Stimulated activated CD4-positive, alpha-beta T cell treated with anti-CD3 and anti-CD28 coated beads, Interleukin-15, amount 100 ng/mL, for 48 hours (primary cell): ENCODE measurements around the gene GLIS1.

Experiments
- DNase-seq, 2 donors: peaks; one replicate each; pipeline ENCODE4 v3.0.0-alpha.2; 2020; ENCODE audit warnings: low read depth in 2 of 2

The GLIS1 gene

DNA sequence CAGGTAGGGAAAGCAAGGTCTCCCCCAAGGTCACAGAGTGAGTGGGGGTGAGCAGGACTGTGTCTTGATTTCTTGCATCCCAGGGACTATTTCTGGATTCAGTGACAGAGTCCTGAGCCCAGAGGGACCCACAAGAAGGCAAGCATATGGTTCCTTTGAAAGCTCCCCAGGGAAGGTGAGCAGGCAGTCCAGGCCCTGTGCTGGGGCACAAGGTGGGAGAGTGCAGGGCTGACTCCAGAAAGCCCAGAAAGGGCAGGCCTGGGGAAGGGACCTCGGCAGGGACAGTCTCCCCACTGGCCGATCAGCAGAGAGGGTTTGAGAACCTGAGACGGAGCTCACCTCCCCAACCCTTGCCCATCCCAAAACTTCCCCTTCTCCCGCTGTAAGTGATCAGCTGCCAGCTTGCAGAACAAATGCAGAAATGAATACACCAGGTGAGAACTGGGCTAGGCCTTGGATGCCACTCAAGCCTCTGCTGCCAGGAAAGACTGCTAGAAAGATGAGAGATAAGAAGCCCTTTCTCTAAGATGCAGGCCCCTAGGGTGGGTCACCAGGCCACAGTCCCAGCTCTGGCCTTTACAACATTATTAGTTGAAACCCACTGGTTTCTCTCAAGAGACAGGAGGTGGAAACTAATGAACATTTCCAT is 121.0 kb downstream of the GLIS1 start:
- no peak for DNase-seq

DNA sequence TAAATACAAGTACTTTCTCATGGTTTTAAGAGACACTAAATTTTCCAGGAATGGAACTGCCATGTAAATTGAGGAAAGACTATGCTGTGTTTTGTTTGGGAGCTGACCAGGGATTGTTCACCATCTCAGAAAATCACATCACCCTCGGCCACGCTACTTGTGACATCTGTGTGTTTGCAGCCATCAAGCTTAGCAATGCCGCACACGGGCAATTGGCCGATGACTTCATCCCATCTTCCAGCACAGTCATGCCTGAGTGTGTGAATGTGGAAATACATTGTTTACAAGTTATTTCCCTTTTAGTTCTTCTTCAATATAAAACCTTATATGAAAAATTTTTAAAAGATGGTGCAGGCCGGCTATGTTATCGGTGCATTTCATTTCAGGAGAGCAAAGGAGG is 121.6 kb downstream of the GLIS1 start:
- no peak for DNase-seq

- no peak for DNase-seq
These were observed 122.0 kb downstream of the GLIS1 start for GRCh38 chr1:53616927-53617326.

- DNase-seq: no peak
These were observed 122.5 kb downstream of the GLIS1 start for GRCh38 chr1:53616511-53616910.

GRCh38 chr1:53615101-53615500 is 123.9 kb downstream of the GLIS1 start:
- DNase-seq: no peak

GRCh38 chr1:53614231-53615021 is 124.5 kb downstream of the GLIS1 start:
- DNase-seq: no peak

- no peak for DNase-seq
These were observed 130.3 kb downstream of the GLIS1 start for GRCh38 chr1:53608676-53609075.

DNA sequence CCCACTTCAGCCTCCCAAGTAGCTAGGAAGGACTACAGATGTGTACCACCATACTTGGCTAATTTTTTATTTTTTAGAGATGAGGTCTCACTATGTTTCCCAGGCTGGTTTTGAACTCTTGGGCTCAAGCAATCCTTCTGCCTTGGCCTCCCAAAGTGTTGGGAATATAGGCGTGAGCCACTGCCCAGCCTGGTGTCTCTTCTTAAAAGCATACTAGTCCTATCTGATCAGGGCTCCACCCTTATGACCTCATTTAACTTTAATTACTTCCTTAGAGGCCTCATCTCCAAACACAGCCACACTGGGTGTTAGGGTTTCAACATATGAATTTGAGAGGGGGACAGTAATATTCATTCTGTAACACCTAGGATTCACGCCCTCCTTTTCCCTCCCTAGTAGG is 130.9 kb downstream of the GLIS1 start:
- DNase-seq: no peak

GRCh38 chr1:53606651-53607051 is 132.3 kb downstream of the GLIS1 start:
- DNase-seq: no peak

DNA sequence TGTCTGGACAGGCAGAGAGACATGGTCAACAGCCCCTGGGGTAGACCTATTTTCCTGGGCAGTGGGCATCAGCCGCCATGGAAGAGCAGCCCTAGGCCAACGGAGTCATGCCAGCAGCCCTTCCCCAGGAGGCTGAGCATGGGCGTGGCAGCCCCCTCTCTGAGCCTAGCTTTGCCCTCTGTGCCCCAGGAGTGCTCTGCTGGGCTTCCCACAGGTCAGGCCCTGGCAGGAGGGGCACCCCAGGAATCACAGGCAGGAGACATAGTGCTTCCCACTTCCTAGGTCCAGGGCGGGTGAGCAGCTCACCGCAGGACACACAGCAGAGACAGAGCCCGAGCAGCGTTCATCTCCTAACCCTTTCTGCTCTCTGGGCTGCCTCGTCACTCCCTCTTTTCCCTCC is 132.8 kb downstream of the GLIS1 start:
- DNase-seq: no peak

DNA sequence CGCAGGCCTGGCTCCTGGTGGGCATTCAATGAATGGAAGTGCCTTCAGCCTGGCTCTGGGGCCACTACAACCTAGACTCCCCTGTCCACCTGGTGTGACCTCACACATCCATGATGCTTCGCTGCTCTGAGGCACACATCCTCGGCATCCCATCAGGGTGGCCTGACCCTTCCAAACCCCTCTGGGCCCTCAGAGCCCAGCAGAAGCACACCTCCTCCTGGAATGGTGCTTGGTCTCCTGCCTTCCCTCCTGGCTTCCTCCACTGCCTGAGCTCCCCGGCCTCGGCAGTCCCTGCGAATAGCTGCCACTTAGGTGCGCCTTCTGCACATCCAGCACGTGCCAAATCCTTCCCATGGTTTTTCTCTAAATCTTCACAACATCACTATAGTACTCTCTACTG is 133.8 kb downstream of the GLIS1 start:
- DNase-seq: no peak

GRCh38 chr1:53604291-53604919 is 134.6 kb downstream of the GLIS1 start:
- no peak for DNase-seq

DNA sequence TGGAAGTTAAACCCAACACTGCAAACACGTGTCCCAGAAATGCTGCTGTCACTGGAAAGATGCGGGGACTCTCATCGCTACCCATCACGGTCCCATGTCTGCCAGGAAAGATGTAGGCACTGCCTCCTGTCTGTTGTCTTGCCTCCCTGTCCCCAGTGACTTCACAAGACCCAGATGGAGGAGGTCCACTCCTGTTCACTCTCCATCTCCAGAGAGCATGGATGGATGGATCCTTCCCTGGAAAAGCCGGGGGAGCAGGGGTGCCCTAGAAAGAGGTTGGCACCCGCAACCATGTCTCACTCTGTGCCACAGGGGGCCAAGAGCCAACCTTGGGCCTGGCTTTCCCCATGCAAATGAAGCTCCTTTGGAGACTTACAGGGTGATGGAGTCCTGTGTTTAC is 135.5 kb downstream of the GLIS1 start:
- DNase-seq: no peak

DNA sequence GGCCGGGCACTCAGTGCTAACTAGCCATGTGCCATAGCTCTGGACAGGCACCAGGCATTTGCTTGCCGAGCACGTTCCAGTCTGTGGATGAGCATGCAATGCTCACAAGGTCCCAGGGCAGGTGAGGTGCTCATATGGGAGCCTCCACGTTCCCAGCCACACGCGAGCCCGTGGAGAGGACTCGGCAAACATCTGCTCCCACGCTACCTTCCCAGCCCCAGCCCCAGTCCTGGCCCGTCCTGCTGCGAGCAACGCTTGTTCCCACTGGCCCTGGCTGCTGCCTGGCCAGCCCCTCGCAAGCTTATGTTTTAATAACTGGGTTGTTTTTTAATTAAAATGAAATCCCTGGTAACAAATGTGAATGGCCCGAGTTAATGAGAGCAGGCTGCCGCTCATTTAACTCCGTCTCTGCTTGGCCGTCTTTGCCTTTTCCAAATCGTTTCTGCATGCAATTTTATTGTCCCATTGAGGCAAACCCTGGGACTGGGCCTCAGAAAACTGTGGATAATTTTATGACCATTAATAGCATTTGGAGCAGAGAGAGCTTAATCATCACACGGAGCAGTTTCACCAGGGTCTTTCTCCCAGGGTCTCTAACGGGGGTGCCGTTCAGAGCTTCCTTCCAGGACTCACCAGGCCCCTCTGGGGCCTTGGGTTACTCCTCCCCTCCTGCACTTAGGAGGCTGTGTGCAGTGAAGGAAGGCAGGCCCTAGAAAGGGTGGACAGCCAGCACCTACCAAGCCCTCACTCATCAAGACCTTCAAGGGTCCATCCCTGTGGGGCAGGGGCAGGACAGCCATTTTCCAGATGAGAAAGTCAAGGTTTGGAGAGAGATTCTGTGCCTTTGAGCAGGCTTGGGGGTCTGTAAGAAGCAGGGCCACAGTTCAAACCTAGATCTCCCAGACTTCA is 136.8 kb downstream of the GLIS1 start:
- DNase-seq: no peak

DNA sequence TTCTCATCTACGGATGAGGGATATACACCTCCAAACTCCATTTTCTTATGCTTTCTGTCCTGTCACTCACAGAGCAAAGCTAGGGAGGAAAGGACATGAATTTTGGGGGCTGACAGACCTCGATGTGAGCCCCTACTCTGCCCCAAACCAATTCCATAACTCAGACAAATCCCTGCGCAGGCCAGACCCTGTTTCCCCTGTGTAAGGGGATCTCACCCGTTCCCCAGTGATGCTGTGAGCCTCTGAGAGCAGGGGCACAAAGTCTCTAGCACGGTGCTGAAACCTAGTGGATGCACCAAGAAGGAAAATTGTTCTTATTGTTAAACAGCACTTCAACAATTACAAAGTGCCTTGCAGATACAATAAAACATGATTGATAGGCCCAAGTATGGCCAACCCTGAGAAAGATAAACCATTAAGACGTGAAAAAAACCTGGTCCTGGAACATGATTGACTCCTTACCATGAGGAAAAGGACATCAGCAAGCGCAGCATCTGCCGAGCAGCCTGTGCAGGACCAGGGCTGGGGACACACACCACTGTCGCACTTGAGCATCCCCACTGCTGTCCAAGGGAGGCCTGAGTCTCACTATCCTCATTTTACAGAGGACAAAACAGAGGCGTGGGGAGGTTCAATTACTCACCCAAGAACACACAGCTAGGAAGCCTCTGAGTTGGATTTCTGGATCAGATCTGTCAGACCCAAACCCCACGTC is 137.8 kb downstream of the GLIS1 start:
- DNase-seq: no peak

DNA sequence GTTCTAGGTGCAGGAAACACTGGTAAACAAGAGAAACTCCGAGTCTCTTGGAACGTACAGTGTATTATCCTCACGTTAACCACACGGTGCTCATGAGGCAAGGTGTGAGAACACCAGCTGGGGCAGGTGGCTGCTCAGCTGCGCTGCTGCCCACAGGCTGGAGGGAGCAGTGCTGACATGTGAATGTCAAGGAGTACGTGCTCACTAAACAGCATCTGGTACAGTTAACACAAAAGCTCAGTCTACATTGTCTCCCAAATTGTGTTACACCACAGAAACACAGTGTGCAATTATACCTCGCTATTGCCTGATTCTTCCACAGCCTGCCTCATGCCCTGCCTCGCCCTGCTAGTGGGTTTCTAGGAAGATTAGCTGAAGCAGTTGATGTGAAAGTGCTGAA is 138.4 kb downstream of the GLIS1 start:
- DNase-seq: no peak

- DNase-seq: no peak
These were observed 139.0 kb downstream of the GLIS1 start for GRCh38 chr1:53600001-53600400.

DNA sequence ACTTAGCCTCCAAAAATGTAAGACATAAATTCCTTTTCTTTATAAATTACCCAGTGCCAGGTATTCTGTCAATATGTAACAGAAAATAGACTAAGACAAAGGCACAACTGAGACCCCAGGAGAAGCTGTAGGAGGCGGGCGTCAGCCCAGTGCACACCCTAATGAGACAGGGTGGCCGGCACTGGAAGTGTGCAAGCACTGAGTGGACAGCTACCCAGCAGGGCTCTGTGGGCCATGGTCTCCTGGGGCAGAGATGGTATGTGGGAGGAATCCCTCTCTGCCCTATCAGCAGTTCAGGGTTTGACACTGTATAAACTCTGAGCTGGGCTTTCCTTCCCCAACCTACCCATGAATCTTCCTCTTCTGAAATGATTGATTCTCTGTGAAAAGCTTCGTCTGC is 139.5 kb downstream of the GLIS1 start:
- no peak for DNase-seq

DNA sequence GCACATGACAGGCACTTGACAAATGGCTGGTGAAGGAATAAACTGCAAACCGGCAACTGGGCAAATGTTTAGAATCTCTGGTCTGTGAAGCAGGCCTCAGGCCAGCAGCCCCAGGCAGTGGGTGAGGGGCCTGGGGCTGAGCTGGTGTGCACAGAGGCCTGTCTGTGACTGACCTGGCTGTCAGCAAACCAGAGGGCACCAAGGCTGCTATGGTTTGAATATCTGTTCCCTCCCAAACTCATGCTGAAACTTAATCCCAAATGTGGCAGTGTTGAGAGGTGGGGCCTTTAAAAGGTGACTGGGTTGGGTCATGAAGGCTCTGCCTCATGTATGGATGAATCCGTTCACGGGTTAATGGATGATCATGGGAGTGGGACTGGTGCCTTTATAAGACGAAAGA is 140.0 kb downstream of the GLIS1 start:
- no peak for DNase-seq

- no peak for DNase-seq
These were observed 143.1 kb downstream of the GLIS1 start for GRCh38 chr1:53595906-53596305.

- no peak for DNase-seq
These were observed 144.4 kb downstream of the GLIS1 start for GRCh38 chr1:53594391-53595180.
